DMS114 treated with DMSO at 0.1 percent for 48 hours (cell line): ENCODE measurements around the gene HOXD4.

Source experiments
- DNase-seq: peaks from one replicate; lab custom pipeline; 2025; ENCODE audit not compliant: unreplicated experiment; lab: John Stamatoyannopoulos, UW

Gene HOXD4

DNA sequence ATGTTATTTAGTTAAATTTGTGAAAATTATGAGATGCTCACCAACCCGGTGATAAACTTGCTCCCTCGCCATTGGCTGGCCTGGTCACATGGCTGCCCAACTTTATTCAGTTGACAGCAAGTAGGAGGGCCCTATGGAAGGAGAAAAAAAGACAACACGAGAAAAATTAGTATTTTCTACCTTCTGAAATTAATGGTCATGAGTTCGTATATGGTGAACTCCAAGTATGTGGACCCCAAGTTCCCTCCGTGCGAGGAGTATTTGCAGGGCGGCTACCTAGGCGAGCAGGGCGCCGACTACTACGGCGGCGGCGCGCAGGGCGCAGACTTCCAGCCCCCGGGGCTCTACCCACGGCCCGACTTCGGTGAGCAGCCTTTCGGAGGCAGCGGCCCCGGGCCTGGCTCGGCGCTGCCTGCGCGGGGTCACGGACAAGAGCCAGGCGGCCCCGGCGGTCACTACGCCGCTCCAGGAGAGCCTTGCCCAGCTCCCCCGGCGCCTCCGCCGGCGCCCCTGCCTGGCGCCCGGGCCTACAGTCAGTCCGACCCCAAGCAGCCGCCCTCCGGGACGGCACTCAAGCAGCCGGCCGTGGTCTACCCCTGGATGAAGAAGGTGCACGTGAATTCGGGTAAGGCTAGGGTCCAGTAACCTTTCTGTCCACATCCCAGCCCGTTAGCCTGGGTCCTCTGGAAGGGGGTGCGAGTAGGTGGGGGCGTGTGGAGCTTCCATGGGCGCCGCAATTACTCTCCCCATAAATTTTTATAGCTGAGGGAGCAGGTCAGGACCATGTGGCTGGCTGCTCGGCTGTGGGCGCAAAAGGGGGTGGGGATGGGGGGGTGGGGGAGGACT is at the start of gene HOXD4:
Gene HOXD4, plus strand, starts transcription at position 109 of the 846 bp plus-strand sequence. Its CDS starts 84 bp downstream, at position 193.
- DNase-seq: no peak

DNA sequence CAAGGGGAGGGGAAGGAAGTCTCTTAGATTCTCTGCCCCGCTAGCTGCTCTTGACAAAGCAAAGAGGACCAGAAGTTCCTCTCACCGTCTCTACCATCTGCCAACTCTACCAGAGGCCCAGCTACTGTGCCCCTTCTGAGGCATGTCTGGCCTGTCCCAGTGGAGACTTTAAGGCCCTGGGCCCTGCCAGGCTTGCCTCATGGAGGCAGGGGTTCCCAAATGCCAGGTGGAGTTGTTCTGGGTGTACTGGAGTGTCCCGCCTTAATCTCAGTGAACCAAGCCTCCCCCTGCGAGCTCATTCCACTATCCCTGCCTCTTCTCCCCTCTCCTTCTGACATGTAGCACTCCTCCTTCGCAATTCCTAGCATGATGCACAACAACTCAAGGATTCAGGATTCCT is 49.5 kb upstream of the HOXD4 start:
- no peak for DNase-seq

DNA sequence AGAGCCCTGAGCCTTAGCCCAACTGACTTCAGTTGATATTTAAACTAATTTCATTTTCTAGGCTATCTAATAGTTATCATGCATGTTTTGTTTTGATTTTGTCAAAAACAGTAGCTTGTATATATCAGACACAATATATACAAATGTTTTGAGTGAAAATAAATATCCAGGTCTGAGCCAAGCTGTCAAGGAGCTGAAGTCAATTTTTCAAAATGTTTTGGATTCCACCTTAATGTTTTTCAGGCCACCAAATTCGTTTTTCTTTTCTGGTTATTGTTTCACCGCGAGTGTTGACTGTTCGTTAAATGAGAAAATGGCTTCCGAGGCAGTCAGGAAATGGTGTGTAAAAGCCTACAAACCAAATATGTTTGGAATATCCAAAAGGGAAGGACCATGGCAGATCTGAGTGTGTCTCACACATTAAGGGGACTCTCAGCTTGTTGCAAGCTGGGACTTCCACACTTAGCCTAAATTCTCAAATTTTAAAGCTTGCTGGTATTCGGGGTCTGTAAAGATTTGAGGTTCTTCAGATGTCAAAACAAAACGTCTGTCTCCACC is 49.0 kb upstream of the HOXD4 start:
- no peak for DNase-seq

DNA sequence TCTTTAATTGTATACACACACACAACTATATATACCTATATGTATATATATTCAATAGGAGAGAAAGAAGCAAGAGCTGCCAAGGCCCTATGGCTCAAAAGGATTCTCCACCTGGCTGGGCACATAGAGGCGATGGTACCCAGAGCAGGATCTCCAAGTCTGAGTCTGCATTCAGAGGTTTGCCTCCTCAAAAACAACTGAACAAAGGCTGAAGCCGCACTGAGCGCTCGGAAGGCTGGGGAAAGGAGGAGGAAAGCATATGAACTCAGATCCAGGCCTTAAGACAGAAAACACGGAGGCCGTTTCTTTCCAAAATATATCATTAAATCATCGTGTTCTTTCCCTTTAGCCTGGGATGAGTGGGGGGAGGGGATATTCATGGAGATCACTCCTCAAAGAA is 48.2 kb upstream of the HOXD4 start:
- no peak for DNase-seq

DNA sequence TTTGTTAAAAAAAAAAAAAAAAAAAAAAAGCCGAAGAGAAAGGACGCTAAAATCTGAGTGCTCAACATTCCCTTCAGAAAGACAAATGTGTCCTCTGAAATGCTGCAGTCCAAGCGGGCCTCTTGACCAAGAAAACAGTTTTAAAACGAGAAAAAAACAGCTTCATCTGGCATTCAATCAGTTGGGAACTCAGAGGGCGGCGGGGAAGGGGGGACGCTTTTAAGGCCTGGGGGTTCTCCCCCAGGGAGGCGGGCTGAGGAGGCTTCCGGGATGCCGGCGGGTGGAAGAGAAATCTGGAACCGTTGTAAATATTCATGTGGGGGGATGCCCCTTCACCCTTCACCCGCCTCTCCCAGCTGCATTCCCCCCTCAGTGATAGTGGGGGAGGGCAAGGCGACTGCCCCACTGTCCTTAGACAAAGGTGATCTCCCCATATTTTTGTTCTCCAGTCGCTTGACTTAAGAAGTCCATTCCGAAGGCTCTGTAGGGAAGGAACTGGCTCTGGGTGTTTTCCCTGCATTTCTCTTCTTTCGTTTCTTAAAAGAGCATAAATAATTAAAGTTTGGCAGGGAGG is 47.5 kb upstream of the HOXD4 start:
- no peak for DNase-seq

GRCh38 chr2:176104316-176105077 is 46.9 kb upstream of the HOXD4 start:
- DNase-seq: no peak

GRCh38 chr2:176105078-176105729 is 46.1 kb upstream of the HOXD4 start:
- no peak for DNase-seq

- no peak for DNase-seq
Observed at GRCh38 chr2:176105730-176106580, 45.4 kb upstream of the HOXD4 start.

DNA sequence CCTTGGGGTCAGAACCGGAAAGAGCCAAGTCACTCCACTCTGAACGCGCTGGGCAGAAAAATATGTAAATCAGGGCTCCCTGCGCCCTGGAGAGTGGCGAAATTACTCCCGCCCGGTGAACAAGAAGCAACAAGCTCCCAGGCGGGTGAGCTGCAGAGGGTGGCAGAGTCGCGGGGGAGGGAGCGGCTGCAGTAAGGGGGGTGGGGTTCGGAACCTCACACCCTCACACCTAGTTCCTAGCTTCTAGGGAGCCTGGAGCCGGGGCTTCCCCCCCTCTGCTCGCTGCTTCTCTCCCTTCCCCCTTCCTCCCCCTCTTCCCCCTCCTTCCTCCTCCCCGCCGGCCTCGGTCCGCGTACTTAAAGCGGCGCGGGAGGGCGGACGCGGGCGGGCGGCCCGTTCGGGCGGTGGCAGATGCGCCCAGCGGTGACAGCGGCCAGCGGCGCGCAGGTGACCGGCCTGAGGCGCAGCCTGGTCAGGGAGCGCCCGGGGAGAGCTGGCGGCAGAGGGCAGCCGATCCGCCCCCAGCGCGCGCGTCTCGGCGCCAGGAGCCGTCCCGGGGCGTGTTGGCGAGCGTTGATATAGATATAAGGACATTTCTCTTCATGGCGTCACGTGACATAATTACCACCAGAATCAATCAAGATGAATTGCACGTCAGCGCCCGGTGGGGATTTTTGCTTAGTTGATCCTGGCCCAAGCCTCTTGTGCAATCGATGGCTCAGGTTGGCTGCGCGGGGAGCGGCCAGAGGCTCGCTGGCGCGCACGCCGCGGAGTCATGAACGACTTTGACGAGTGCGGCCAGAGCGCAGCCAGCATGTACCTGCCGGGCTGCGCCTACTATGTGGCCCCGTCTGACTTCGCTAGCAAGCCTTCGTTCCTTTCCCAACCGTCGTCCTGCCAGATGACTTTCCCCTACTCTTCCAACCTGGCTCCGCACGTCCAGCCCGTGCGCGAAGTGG is 44.5 kb upstream of the HOXD4 start, which contains the start of gene HOXD11:
Gene HOXD11, plus strand, starts transcription at position 700 of the 959 bp plus-strand sequence. Its CDS starts 76 bp downstream, at position 776.
- no peak for DNase-seq

DNA sequence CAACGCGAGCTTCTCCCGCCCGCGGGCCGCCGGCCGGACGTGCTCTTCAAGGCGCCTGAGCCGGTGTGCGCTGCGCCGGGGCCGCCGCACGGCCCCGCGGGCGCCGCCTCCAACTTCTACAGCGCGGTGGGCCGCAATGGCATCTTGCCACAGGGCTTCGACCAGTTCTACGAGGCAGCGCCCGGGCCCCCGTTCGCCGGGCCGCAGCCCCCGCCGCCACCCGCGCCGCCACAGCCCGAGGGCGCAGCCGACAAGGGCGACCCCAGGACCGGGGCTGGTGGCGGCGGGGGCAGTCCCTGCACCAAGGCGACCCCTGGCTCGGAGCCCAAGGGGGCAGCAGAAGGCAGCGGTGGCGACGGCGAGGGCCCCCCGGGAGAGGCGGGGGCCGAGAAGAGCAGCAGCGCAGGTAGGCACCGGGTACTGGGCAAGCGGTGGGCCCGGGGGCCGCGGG is 43.6 kb upstream of the HOXD4 start:
- no peak for DNase-seq

- no peak for DNase-seq
Observed at GRCh38 chr2:176109192-176109901, 42.0 kb upstream of the HOXD4 start.

GRCh38 chr2:176109946-176110345 is 41.4 kb upstream of the HOXD4 start:
- DNase-seq: no peak

DNA sequence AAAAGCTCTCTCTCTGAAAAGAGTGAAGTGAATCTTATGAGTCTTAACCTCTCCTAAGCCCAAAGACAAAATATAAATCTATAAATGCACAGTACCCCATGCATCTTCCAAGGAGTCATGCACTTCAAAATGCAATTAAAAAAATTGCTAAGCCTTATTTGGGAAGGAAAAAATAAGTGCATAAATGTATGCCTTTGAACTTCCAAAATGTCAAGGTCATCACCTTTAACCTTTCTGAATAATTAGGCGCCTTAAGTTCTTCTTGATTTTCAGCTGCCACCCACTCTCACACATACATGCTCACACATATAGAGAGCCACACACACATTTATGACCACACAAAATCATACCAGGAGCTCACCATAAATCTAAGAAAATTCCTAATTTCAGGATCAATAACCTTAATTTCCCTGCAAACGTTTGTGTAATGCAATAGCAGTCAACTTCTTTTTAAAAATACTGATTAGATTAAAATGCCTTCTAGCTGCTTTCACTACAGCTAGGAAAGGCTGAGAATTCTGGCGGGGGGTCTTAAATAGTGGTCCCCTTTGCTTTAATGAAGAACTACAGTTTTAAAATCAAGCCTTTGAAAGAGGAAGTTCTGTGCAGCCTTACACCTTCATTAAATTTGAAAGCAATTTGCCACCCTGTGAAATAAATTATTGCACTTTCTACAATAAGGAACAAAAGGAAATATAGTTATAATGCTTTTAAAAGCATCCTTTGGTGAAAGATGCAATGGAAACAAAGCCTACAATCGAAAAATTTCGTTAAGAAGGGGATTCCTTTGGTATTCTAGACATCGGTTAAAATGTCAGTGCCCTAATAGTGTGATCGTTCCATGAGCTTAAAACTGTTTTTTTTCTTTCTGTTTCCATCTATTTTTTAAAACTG is 40.7 kb upstream of the HOXD4 start:
- DNase-seq: no peak

DNA sequence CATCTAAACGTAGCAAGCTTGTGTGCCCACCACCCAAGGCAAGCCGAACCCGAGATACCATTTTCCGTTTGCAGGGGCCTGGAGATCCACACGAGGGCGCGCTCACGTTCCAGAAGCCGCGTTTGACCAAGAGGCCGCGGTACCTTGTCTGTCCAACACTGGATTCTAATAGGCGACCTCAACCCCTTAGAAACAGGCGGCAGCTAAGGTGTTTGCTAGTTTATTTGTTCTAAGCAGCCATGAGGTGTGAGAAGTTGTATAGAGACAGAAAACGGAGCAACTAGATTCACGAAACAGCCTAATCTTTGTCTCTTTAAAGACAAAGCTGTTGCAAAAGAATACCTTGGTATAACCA is 40.1 kb upstream of the HOXD4 start:
- DNase-seq: no peak

GRCh38 chr2:176111846-176112374 is 39.4 kb upstream of the HOXD4 start:
- DNase-seq: no peak

- no peak for DNase-seq
Observed at GRCh38 chr2:176112375-176113302, 38.7 kb upstream of the HOXD4 start.
